DND-41 (cell line): ENCODE measurements around the gene KIF17.

Experiments
- ATAC-seq: fragments of 200-7000 bp; cut with Tn5 transposase; 3 replicates; pipeline ENCODE4 v1.9.1; 2021; ENCODE audit warnings: low read depth; ENCODE audit not compliant: insufficient read depth
- DNase-seq: peaks from one replicate; pipeline ENCODE4 v3.0.0-alpha.2; 2020
- H2AFZ ChIP-seq: 2 replicates; pipeline ENCODE4 v1.6.0; 2012; ENCODE audit warnings: low read depth, low read length
- H3K27ac ChIP-seq: 2 replicates; pipeline ENCODE4 v1.5.1; 2012; ENCODE audit warnings: low read length, inconsistent platforms
- H3K27me3 ChIP-seq: fragments of 200-600 bp; sonication (generic); 2 replicates; pipeline ENCODE4 v1.6.0; 2012; ENCODE audit warnings: low read length, mild to moderate bottlenecking, inconsistent platforms; ENCODE audit not compliant: insufficient read depth, poor library complexity
- H3K36me3 ChIP-seq: 2 replicates; pipeline ENCODE4 v1.5.1; 2012; ENCODE audit warnings: low read length, inconsistent platforms; ENCODE audit not compliant: insufficient read depth
- H3K4me1 ChIP-seq: 2 replicates; pipeline ENCODE4 v1.5.1; 2012; ENCODE audit warnings: mild to moderate bottlenecking, low read length; ENCODE audit not compliant: insufficient read depth
- H3K4me2 ChIP-seq: 2 replicates; pipeline ENCODE4 v1.6.0; 2012; ENCODE audit warnings: mild to moderate bottlenecking, moderate library complexity, low read length, inconsistent platforms; ENCODE audit not compliant: insufficient read depth
- H3K4me3 ChIP-seq, 2 experiments: fragments of 200-600 bp in 1 of 2; shearing (Covaris generic) in 1 of 2; 2 replicates each; pipeline ENCODE4 v1.5.1; 2012 to 2016; ENCODE audit warnings: inconsistent platforms in 2 of 2, low read length in 2 of 2, mild to moderate bottlenecking in 2 of 2, low read depth in 1 of 2, moderate library complexity in 1 of 2
- H3K79me2 ChIP-seq: 2 replicates; pipeline ENCODE4 v1.6.0; 2012; ENCODE audit warnings: low read length, inconsistent platforms; ENCODE audit not compliant: insufficient read depth
- H3K9ac ChIP-seq: 2 replicates; pipeline ENCODE4 v1.6.0; 2012; ENCODE audit warnings: low read depth, mild to moderate bottlenecking, inconsistent platforms, low read length, moderate library complexity
- H3K9me3 ChIP-seq: 2 replicates; pipeline ENCODE4 v1.5.1; 2012; ENCODE audit warnings: low read length, moderate library complexity, mild to moderate bottlenecking, inconsistent platforms; ENCODE audit not compliant: insufficient read depth, severe bottlenecking
- H4K20me1 ChIP-seq: 2 replicates; pipeline ENCODE4 v1.6.0; 2012; ENCODE audit warnings: low read length; ENCODE audit not compliant: insufficient read depth
- EZH2 ChIP-seq: IDR thresholded peaks from 3 replicates; pipeline ENCODE4 v1.6.1; 2012; ENCODE audit warnings: borderline replicate concordance, low read depth, mild to moderate bottlenecking, moderate library complexity, low read length, inconsistent platforms; ENCODE audit not compliant: severe bottlenecking
- TF ChIP-seq, protein P1 (sequence below): IDR thresholded peaks from 2 replicates; pipeline ENCODE4 v1.5.1; 2012; ENCODE audit warnings: borderline replicate concordance, low read length, moderate library complexity, mild to moderate bottlenecking; ENCODE audit not compliant: poor library complexity, severe bottlenecking; ENCODE audit errors: extremely low read depth

KIF17 gene

GRCh38 chr1:20708057-20708456 lies 9.8 kb downstream of the KIF17 start:
- no peak overlapping the region for H2AFZ ChIP-seq
- DNase-seq (no peak), ATAC-seq (no peak)
- H3K36me3 ChIP-seq = no peaks in the 10 kb centered on the region
- no peak overlapping the region for H3K4me3 ChIP-seq
- H4K20me1 ChIP-seq = 0 out of 2 replicates have a peak, but pooled peaks cover 3% of the 10 kb centered on the region
- no peaks in the 10 kb centered on the region for H3K9me3 ChIP-seq
- TF ChIP-seq EZH2 = no peak
- TF ChIP-seq, protein P1, sequence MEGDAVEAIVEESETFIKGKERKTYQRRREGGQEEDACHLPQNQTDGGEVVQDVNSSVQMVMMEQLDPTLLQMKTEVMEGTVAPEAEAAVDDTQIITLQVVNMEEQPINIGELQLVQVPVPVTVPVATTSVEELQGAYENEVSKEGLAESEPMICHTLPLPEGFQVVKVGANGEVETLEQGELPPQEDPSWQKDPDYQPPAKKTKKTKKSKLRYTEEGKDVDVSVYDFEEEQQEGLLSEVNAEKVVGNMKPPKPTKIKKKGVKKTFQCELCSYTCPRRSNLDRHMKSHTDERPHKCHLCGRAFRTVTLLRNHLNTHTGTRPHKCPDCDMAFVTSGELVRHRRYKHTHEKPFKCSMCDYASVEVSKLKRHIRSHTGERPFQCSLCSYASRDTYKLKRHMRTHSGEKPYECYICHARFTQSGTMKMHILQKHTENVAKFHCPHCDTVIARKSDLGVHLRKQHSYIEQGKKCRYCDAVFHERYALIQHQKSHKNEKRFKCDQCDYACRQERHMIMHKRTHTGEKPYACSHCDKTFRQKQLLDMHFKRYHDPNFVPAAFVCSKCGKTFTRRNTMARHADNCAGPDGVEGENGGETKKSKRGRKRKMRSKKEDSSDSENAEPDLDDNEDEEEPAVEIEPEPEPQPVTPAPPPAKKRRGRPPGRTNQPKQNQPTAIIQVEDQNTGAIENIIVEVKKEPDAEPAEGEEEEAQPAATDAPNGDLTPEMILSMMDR = no peak
- no peaks in the 10 kb centered on the region for H3K79me2 ChIP-seq
- H3K27ac ChIP-seq = no peak overlapping the region
- H3K4me2 ChIP-seq = no peak overlapping the region
- H3K9ac ChIP-seq = no peak overlapping the region
- no peaks in the 10 kb centered on the region for H3K4me1 ChIP-seq
- no peaks in the 10 kb centered on the region for H3K27me3 ChIP-seq

GRCh38 chr1:20706841-20707240 lies 11.0 kb downstream of the KIF17 start:
- Histone ChIP-seq H3K9me3 (no peaks in the 10 kb centered on the region), H3K4me3 (no peak overlapping the region), H3K36me3 (no peaks in the 10 kb centered on the region), H2AFZ (no peak overlapping the region), H4K20me1 (0 out of 2 replicates have a peak, but pooled peaks cover 3% of the 10 kb centered on the region), H3K9ac (no peak overlapping the region), H3K4me2 (no peak overlapping the region), H3K27me3 (no peaks in the 10 kb centered on the region), H3K27ac (no peak overlapping the region), H3K4me1 (no peaks in the 10 kb centered on the region), H3K79me2 (no peaks in the 10 kb centered on the region)
- TF ChIP-seq, protein P1 = no peak
- TF ChIP-seq EZH2 = no peak
- ATAC-seq = no peak
- DNase-seq = no peak

GRCh38 chr1:20705203-20705755 lies 12.5 kb downstream of the KIF17 start:
- Histone ChIP-seq H3K4me3 (no peak overlapping the region), H3K4me1 (no peaks in the 10 kb centered on the region), H4K20me1 (0 out of 2 replicates have a peak, but pooled peaks cover 3% of the 10 kb centered on the region), H2AFZ (no peak overlapping the region), H3K4me2 (no peak overlapping the region), H3K9ac (no peak overlapping the region), H3K9me3 (no peaks in the 10 kb centered on the region), H3K79me2 (no peaks in the 10 kb centered on the region), H3K36me3 (no peaks in the 10 kb centered on the region), H3K27me3 (no peaks in the 10 kb centered on the region), H3K27ac (no peak overlapping the region)
- ATAC-seq (no peak), DNase-seq (no peak)
- TF ChIP-seq, protein P1 = no peak
- no peak for TF ChIP-seq EZH2
